HepG2 (cell line): ENCODE results near the gene VPS52. TPM values are rescaled to one million over a fixed set of nuclear protein-coding genes. Genes with fewer than 3 reads are reported as not detected.

ENCODE experiments used
- AHDC1 ChIP-seq: sonication (generic); formaldehyde crosslinking; IDR thresholded peaks from 2 replicates; pipeline ENCODE4 v1.5.1; 2020; ENCODE audit warnings: mild to moderate bottlenecking, missing genetic modification reagents, borderline replicate concordance
- AKAP8 ChIP-seq: sonication (generic); formaldehyde crosslinking; IDR thresholded peaks from 2 replicates; pipeline ENCODE4 v1.5.1; 2020; ENCODE audit warnings: mild to moderate bottlenecking, missing genetic modification reagents
- ARID2 ChIP-seq: sonication (generic); formaldehyde crosslinking; IDR thresholded peaks from 2 replicates; pipeline ENCODE4 v1.8.1; 2022; ENCODE audit warnings: mild to moderate bottlenecking, missing genetic modification reagents, borderline replicate concordance
- GATAD1 ChIP-seq: IDR thresholded peaks from 2 replicates; pipeline ENCODE4 v1.6.1; 2016; ENCODE audit warnings: missing genetic modification reagents, missing compliant biosample characterization
- PHF21A ChIP-seq: sonication (generic); formaldehyde crosslinking; IDR thresholded peaks from 2 replicates; pipeline ENCODE4 v1.5.0; 2020; ENCODE audit warnings: mild to moderate bottlenecking, missing genetic modification reagents
- RAD21 ChIP-seq: fragments of 450-650 bp; formaldehyde crosslinking; IDR thresholded peaks from 2 replicates; pipeline ENCODE4 v1.5.0; 2020; ENCODE audit warnings: mild to moderate bottlenecking
- TRIM24 ChIP-seq: sonication (generic); formaldehyde crosslinking; IDR thresholded peaks from 2 replicates; pipeline ENCODE4 v1.8.0; 2022; ENCODE audit warnings: mild to moderate bottlenecking, missing genetic modification reagents
- ZNF329 ChIP-seq: sonication (generic); formaldehyde crosslinking; IDR thresholded peaks from 2 replicates; pipeline ENCODE4 v1.9.0; 2021; ENCODE audit warnings: low read depth, mild to moderate bottlenecking, missing genetic modification reagents
- ZNF34 ChIP-seq: sonication (generic); formaldehyde crosslinking; IDR thresholded peaks from 2 replicates; pipeline ENCODE4 v1.4.0; 2020; ENCODE audit warnings: mild to moderate bottlenecking, missing genetic modification reagents, borderline replicate concordance
- ZNF510 ChIP-seq: sonication (generic); formaldehyde crosslinking; IDR thresholded peaks from 2 replicates; pipeline ENCODE4 v1.4.0; 2020; ENCODE audit warnings: low read depth, mild to moderate bottlenecking, missing genetic modification reagents
- ZNF567 ChIP-seq: sonication (generic); formaldehyde crosslinking; IDR thresholded peaks from 2 replicates; pipeline ENCODE4 v1.8.1; 2023; ENCODE audit warnings: mild to moderate bottlenecking, missing genetic modification reagents, borderline replicate concordance
- ZNF770 ChIP-seq: sonication (generic); formaldehyde crosslinking; IDR thresholded peaks from 2 replicates; pipeline ENCODE4 v1.5.0; 2020; ENCODE audit warnings: mild to moderate bottlenecking, missing genetic modification reagents
- ZNF773 ChIP-seq: sonication (generic); formaldehyde crosslinking; IDR thresholded peaks from 2 replicates; pipeline ENCODE4 v1.4.0; 2020; ENCODE audit warnings: missing genetic modification reagents, borderline replicate concordance
- ZNF780A ChIP-seq: sonication (generic); formaldehyde crosslinking; IDR thresholded peaks from 2 replicates; pipeline ENCODE4 v1.8.0; 2022; ENCODE audit warnings: mild to moderate bottlenecking, missing genetic modification reagents, moderate library complexity
- polyA plus RNA-seq, 8 experiments: library from polyadenylated mRNA; depleted of rRNA in 3 of 8; stranded (reverse) in 7 of 8; unstranded in 1 of 8; fragments of >200 nt; fragmentation: Illumina TruSeq in 4 of 8; extraction: Trizol in 4 of 8; gene quantifications; 2 replicates each; pipeline versions ENCODE4 v1.2.1 to v1.2.3, GENCODE V29; 2011 to 2016; ENCODE audit warnings: low read depth in 4 of 8, missing spikeins in 1 of 8, mixed read lengths in 1 of 8; ENCODE audit not compliant: insufficient read depth in 1 of 8
- total RNA-seq, 5 experiments: library from RNA; depleted of rRNA; stranded (reverse); fragments of >200 nt; fragmentation: Illumina TruSeq; extraction: Trizol; gene quantifications; 2 replicates each; pipeline ENCODE4 v1.2.3, GENCODE V29; 2016; ENCODE audit warnings: low read depth in 1 of 5
- TF ChIP-seq, protein P1 (sequence below): sonication (generic); formaldehyde crosslinking; IDR thresholded peaks from 2 replicates; pipeline ENCODE4 v1.8.0; 2022; ENCODE audit warnings: low read depth, missing genetic modification reagents
- TF ChIP-seq, protein P2 (sequence below): IDR thresholded peaks from 2 replicates; pipeline ENCODE4 v1.6.1; 2016; ENCODE audit warnings: mild to moderate bottlenecking
- TF ChIP-seq, protein P3 (sequence below): IDR thresholded peaks from 2 replicates; pipeline ENCODE4 v1.6.1; 2012; ENCODE audit warnings: low read depth, low read length, improper control_type of control experiment

The VPS52 gene
- total and polyA plus RNA-seq, 2 of the 13 experiments (the other 11 are each of a cell fraction or from before 2014, with no cell fraction given), result 48.9 to 85.5 TPM

DNA sequence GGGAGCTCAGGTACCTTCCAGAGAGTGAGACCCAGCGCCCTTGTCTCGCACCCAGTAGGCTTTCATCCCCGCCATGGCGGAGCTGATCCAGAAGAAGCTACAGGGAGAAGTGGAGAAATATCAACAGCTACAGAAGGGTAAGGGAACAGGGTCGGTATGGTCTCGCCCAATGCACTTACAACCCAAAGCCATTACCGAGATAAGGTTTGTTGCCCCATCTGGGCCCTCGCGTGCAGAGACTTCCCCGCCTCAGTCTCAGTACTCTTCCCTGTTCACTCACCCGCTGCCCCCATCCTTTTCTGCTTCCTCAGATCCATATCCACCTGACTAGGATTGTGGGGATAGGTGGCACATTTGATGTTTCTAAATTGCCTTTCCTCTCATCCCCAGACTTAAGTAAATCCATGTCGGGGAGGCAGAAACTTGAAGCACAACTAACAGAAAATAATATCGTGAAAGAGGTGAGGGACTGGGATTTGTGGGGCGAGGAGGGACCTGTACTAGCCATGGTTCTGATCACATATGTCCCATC, 18.2 kb upstream of the VPS52 start (continued):
- TF ChIP-seq ZNF770 (CRISPR knock-in tag) (no peak), ZNF780A (CRISPR knock-in tag) (no peak), ZNF773 (CRISPR knock-in tag) (no peak), ZNF567 (CRISPR knock-in tag) (no peak), ZNF510 (CRISPR knock-in tag) (no peak), ARID2 (CRISPR knock-in tag) (no peak), AHDC1 (CRISPR knock-in tag) (no peak), GATAD1 (CRISPR knock-in tag) (no peak), AKAP8 (no peak), TRIM24 (CRISPR knock-in tag) (no peak), PHF21A (peak; percentile 3; the same call in 1 of the 2 replicates), RAD21 (CRISPR knock-in tag) (no peak), ZNF34 (CRISPR knock-in tag) (no peak), ZNF329 (no peak)
- TF ChIP-seq, protein P1, sequence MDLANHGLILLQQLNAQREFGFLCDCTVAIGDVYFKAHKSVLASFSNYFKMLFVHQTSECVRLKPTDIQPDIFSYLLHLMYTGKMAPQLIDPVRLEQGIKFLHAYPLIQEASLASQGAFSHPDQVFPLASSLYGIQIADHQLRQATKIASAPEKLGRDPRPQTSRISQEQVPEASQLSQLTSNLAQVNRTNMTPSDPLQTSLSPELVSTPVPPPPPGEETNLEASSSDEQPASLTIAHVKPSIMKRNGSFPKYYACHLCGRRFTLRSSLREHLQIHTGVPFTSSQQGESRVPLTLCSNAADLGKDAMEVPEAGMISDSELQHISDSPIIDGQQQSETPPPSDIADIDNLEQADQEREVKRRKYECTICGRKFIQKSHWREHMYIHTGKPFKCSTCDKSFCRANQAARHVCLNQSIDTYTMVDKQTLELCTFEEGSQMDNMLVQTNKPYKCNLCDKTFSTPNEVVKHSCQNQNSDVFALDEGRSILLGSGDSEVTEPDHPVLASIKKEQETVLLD (CRISPR knock-in tag), result no peak
- TF ChIP-seq, protein P2, sequence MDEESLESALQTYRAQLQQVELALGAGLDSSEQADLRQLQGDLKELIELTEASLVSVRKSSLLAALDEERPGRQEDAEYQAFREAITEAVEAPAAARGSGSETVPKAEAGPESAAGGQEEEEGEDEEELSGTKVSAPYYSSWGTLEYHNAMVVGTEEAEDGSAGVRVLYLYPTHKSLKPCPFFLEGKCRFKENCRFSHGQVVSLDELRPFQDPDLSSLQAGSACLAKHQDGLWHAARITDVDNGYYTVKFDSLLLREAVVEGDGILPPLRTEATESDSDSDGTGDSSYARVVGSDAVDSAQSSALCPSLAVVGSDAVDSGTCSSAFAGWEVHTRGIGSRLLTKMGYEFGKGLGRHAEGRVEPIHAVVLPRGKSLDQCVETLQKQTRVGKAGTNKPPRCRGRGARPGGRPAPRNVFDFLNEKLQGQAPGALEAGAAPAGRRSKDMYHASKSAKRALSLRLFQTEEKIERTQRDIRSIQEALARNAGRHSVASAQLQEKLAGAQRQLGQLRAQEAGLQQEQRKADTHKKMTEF (CRISPR knock-in tag), result no peak
- TF ChIP-seq, protein P3, sequence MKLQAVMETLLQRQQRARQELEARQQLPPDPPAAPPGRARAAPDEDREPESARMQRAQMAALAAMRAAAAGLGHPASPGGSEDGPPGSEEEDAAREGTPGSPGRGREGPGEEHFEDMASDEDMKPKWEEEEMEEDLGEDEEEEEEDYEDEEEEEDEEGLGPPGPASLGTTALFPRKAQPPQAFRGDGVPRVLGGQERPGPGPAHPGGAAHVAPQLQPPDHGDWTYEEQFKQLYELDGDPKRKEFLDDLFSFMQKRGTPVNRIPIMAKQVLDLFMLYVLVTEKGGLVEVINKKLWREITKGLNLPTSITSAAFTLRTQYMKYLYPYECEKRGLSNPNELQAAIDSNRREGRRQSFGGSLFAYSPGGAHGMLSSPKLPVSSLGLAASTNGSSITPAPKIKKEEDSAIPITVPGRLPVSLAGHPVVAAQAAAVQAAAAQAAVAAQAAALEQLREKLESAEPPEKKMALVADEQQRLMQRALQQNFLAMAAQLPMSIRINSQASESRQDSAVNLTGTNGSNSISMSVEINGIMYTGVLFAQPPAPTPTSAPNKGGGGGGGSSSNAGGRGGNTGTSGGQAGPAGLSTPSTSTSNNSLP, result no peak
